Measurements from ENCODE around the gene FAAP100. TPM values are rescaled to one million over a fixed set of nuclear protein-coding genes. Genes with fewer than 3 reads are reported as not detected.
A peak's percentile ranks its signal among the peaks of the same experiment; 100 is the strongest.

Gene FAAP100
- total and polyA plus RNA-seq, 7 donors: 11.6 to 16.3 (median 12.6) TPM

GRCh38 chr17:81550830-81551457 is 1.2 kb downstream of the FAAP100 start:
- TF ChIP-seq CTCF (IDR thresholded peaks at IDR 0.05): no peak
- peak overlapping the region; percentile 30 for H3K27ac ChIP-seq
- H3K9me3 ChIP-seq: no peaks in the 10 kb centered on the region
- WGBS, 3 donors: 66 to 75% (median 69%) methylated on average over 27 of the region's 27 CpGs
- H3K27me3 ChIP-seq (ENCODE audit: insufficient read depth in 3 of 3, low read length in 2 of 3): no peaks in the 10 kb centered on the region
- ATAC-seq: no peak
- H3K4me3 ChIP-seq: peak overlapping the region; percentile 96
- peaks cover 29% of the 10 kb centered on the region for H3K4me1 ChIP-seq
- intact Hi-C loops (cut with DNase I): loop anchor here in 1 of 2 donors (5.0 kb wide), 1 partner anchor 34 kb away; no protein-coding TSS in a partner anchor
- H3K36me3 ChIP-seq (ENCODE audit: insufficient read depth in 1 of 2, low read depth in 1 of 2): peaks cover 0 to 46% of the 10 kb centered on the region in 2 donors
- DNase-seq: peak in 1 of 2 donors; percentile 51

- H3K27me3 ChIP-seq (ENCODE audit: insufficient read depth in 3 of 3, low read length in 2 of 3): no peaks in the 10 kb centered on the region
- H3K27ac ChIP-seq: no peak overlapping the region
- ATAC-seq: no peak
- no peak for TF ChIP-seq CTCF (IDR thresholded peaks at IDR 0.05)
- 91 to 93% (median 91%) methylated on average over 13 to 15 of the region's 15 CpGs for WGBS, 3 donors
- intact Hi-C loops (cut with DNase I): loop anchor here in 1 of 2 donors (5.0 kb wide), 1 partner anchor 33 kb away; no protein-coding TSS in a partner anchor
- H3K9me3 ChIP-seq: no peaks in the 10 kb centered on the region
- H3K4me3 ChIP-seq: no peak overlapping the region
- peaks cover 22% of the 10 kb centered on the region for H3K4me1 ChIP-seq
- peaks cover 0 to 53% of the 10 kb centered on the region in 2 donors for H3K36me3 ChIP-seq (ENCODE audit: insufficient read depth in 1 of 2, low read depth in 1 of 2)
- peak in 1 of 2 donors; percentile 43 for DNase-seq
Measured at GRCh38 chr17:81550285-81550684, 1.9 kb downstream of the FAAP100 start.

- Histone ChIP-seq H3K4me3 (no peak overlapping the region), H3K9me3 (no peaks in the 10 kb centered on the region), H3K27ac (no peak overlapping the region), H3K27me3 (ENCODE audit: insufficient read depth in 3 of 3, low read length in 2 of 3) (no peaks in the 10 kb centered on the region), H3K4me1 (peaks cover 21% of the 10 kb centered on the region), H3K36me3 (ENCODE audit: insufficient read depth in 1 of 2, low read depth in 1 of 2) (peaks cover 0 to 57% of the 10 kb centered on the region in 2 donors)
- DNase-seq (peak in 1 of 2 donors; percentile 39), ATAC-seq (no peak)
- TF ChIP-seq CTCF (IDR thresholded peaks at IDR 0.05): no peak
- 93 to 95% (median 94%) methylated on average over 8 of the region's 8 CpGs for WGBS, 3 donors
- intact Hi-C loops (cut with DNase I): loop anchor here in 1 of 2 donors (5.0 kb wide), 1 partner anchor 33 kb away; no protein-coding TSS in a partner anchor
Measured at GRCh38 chr17:81549826-81550225, 2.3 kb downstream of the FAAP100 start.

- intact Hi-C loops (cut with DNase I): no loop called here
- Histone ChIP-seq H3K4me1 (peaks cover 19% of the 10 kb centered on the region), H3K27ac (no peak overlapping the region), H3K27me3 (ENCODE audit: insufficient read depth in 3 of 3, low read length in 2 of 3) (no peaks in the 10 kb centered on the region), H3K36me3 (ENCODE audit: insufficient read depth in 1 of 2, low read depth in 1 of 2) (peaks cover 0 to 65% of the 10 kb centered on the region in 2 donors), H3K4me3 (no peak overlapping the region), H3K9me3 (no peaks in the 10 kb centered on the region)
- 70 to 84% (median 76%) methylated on average over 15 to 16 of the region's 16 CpGs for WGBS, 3 donors
- peak in 1 of 2 donors; percentile 58 for DNase-seq
- no peak for ATAC-seq
- no peak for TF ChIP-seq CTCF (IDR thresholded peaks at IDR 0.05)
Measured at GRCh38 chr17:81549031-81549557, 3.1 kb downstream of the FAAP100 start.

All from psoas muscle (tissue), 8 donors.